Thoracic aorta endothelial cell (primary cell): ENCODE data around the gene CD58. TPM values are rescaled to one million over a fixed set of nuclear protein-coding genes. Genes with fewer than 3 reads are reported as not detected.

ENCODE experiments used
- small RNA-seq: library from RNA; depleted of rRNA; stranded (forward); fragments of <200 nt; gene quantifications from one replicate; pipeline ENCODE3, GENCODE V24; 2012
- total RNA-seq: library from RNA; depleted of rRNA; stranded (reverse); fragments of >200 nt; gene quantifications from 2 replicates; pipeline ENCODE4 v1.2.3, GENCODE V29; 2012

The CD58 gene
- 26.7 and 27.1 TPM in 2 replicates for total RNA-seq

GRCh38 chr1:116570358-116571214 is at the start of gene CD58:
CD58 (minus strand) TSS chr1:116571026; CDS start chr1:116570972, 54 bp downstream.

Small RNA genes lying within 50 kb of the gene (small RNA-seq; reads per million reads assigned to genes)
- gene MIR548AC, result not detected

Other genes starting within 250 kb of the CD58 start
- gene ATP1A1, start 197.8 kb downstream of the CD58 start, total RNA-seq, result 260 and 300 TPM in 2 replicates
- gene IGSF3, start 96.7 kb upstream of the CD58 start, total RNA-seq, result 0.27 and 0.43 TPM in 2 replicates
- gene CD2, start 183.4 kb upstream of the CD58 start, total RNA-seq, result not detected in 2 replicates